T1000 (cell line): Measurements from ENCODE around the gene C19orf25.
A peak's percentile ranks its signal among the peaks of the same experiment; 100 is the strongest.
"Not testable (repeated sequence)": the region's sequence is repeated elsewhere in the genome, so short reads cannot be mapped to it uniquely, and the experiment has no call there.

Experiments
- DNase-seq: peaks from one replicate; lab custom pipeline; 2025; ENCODE audit warnings: mixed read lengths; lab: John Stamatoyannopoulos, UW

Gene C19orf25

GRCh38 chr19:1512671-1513498 is 33.9 kb upstream of the C19orf25 start, which contains the start of gene ADAMTSL5:
Gene ADAMTSL5, minus strand, starts transcription at chr19:1513019. Its CDS starts 2,076 bp downstream, at chr19:1510943.
- DNase-seq: peak; percentile 38

GRCh38 chr19:1511318-1512317 is 32.6 kb upstream of the C19orf25 start:
- no peak for DNase-seq

GRCh38 chr19:1510807-1511206 is 31.8 kb upstream of the C19orf25 start:
- DNase-seq: no peak

GRCh38 chr19:1510442-1510806 is 31.4 kb upstream of the C19orf25 start:
- DNase-seq: no peak

DNA sequence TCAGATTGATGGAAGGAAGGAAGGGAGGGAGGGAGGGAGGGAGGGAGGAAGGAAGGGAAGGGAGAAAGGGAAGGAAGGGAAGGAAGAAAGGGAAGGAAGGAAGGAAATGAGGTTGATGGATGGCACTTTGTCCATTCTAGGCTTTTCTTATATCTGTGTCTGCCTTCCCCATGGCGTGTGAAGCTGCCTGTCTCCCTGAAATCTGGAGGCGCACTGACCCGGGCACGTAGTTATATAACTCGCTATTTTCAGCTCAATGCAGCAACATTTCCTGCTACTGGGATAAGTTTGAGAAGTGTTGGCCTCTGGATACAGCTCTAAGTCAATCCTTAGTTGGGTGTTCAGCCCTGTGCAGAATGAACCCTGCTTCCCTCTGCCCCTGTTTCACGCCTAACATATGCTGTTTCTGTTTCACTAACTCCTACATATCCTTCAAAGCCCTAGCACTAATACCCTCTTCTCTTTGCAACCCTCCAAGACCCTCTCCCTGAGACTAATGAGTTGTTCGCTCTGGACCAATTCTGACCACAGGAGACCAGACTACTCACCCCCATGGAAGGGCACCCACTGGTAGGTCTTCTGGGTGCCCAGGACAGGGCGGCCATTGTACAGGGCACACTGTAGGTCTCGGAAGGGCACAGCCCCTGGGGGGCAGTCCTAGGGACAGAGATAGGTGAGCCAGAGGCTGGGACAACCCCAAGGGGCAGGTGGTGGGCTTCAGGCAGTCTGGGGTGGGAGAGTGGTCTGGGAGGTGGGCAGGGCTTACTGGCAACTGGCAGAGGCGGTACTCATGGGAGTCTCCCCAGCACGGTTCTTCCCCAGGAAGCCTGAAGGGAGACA is 30.8 kb upstream of the C19orf25 start:
- no peak for DNase-seq

DNA sequence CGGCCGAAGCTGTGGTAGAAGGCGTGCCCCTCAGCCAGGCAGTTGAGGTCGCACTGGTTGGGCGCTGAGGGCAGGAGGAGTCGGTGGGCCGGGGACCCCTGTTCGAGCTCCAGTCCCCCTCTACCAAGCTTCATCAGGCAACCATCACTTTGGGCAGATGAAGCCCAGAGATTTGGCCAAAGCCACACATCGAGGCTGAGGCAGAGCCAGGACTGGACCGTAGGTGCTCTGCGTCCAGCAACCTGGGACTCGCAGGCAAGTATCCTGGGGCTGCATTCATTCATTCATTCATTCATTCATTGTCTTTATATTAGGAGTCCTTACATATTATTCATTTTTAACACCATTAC is 29.5 kb upstream of the C19orf25 start:
- no peak for DNase-seq

- DNase-seq: peak; percentile 99
Measured at GRCh38 chr19:1507763-1508506, 28.9 kb upstream of the C19orf25 start.

- no peak for DNase-seq
Measured at GRCh38 chr19:1507192-1507660, 28.2 kb upstream of the C19orf25 start.

DNA sequence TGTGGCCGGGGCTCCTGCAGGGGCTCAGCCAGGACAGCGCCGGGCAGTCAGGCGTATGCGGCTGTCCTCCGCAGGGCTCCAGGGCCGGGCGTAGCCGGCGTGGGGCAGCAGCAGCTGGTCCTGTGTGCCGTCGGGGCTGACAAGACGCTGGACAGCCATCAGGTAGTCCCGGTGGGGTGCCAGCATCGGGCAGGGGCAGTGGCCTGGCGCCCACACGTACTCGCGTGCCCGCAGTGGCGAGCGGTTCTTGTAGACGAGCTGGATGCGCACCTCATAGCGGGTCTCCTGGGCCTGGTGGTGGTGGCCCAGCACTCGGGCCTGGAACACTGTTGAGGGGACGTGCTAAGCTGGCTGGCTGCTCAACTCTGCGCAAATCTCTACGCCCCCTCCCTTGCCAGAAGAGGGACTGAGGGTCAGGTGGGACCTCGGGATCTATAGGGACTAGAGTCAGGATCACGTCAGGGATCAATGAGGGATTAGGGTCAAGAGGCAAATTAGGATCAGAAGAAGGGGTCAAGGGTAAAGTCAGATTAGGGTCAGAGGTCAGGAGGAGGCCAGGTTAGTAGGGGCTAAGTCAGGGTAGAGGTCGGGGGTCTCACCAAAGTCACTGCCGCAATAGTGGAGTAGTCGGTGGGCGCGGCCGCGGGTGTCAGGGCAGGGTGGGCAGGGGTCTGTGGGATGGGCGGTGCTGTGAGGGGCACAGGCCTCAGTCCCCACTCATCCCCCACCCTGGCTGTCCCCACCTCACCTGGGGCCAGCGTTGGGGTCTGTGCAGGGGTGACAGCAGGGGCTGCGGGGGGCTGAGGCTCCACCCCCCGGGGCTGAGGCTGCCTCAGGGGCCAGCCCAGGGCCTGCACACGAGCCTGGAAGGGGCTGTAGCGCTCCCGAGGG is 27.2 kb upstream of the C19orf25 start:
- no peak for DNase-seq

DNA sequence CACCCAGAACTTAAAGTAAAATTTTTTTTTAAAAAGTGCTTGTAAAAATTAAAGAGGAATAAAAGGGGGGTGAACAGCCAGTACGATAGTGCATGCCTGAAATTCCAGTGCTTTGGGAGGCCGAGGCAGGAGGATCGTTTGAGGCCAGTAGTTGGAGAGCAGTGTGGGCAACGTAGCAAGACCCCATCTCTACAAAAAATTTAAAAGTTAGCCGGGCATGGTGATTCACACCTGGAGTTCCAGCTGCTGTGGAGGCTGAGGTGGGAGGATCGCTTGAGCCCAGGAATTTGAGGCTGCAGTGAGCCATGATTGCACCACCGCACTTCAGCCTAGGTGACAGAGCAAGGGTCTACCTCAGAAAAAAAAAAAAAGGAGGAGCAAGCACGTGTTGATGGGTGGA is 26.0 kb upstream of the C19orf25 start:
- no peak for DNase-seq

DNA sequence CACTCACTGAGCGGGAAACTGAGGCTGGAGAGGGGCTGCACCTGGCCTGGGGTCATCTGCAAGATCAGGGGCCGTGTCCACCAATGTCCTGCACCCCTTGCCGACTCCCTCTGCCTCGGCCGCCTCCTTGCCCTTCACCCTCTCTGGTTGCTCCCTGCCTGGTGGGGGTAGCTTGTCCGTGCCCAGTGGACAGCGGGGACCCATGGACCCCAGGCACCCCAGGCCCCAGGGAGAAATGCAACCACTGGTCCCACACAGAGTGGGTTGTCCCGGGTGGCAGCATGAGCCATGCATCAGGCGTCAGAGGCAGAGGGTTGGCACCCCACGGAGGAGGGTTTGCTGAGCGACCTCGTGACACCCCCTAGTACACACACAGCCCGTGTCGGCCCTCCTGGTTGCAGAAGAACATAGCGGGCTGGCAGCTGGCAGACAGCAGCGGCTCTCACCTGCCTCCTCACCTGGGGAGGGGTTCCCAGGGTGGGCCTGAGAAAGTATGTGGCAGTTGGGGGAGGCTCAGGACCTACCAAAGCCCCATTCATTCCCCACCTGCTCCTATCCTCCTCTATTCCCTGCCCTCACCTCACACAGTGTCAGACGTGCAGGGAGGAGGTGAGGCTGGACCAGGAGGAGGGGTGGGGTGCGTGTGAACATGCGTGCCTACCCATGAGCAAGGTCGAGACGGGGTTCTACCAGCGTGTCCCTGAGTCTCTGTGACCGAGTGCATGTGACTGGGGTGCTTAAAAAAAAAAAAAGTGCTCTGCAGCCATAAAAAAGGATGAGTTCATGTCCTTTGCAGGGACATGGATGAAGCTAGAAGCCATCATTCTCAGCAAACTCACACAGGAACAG is 25.1 kb upstream of the C19orf25 start:
- no peak for DNase-seq

GRCh38 chr19:1503089-1503924 is 24.3 kb upstream of the C19orf25 start:
- peak; percentile 25 for DNase-seq

- no peak for DNase-seq
Measured at GRCh38 chr19:1502433-1503088, 23.5 kb upstream of the C19orf25 start.

DNA sequence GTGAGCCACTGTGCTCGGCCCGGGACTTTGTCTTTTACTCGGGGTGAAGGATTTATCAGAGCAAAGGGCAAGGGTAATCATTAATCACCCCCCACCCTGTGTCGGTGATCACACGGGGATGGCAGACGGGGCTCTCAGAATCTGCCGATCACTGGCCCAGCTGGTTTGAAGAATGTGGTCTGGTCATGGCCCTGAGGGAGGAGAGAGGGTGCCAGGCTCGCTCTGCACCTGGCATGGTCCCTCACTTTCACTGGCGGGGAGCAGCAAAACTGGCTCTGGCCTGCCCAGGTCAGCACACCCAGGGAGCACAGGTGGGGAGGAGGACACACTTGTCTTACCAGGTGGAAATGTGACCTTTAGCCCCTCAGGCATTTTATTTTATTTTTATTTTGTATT is 22.2 kb upstream of the C19orf25 start:
- DNase-seq: no peak

GRCh38 chr19:1499231-1499630 is 20.2 kb upstream of the C19orf25 start:
- DNase-seq: not testable (repeated sequence)

DNA sequence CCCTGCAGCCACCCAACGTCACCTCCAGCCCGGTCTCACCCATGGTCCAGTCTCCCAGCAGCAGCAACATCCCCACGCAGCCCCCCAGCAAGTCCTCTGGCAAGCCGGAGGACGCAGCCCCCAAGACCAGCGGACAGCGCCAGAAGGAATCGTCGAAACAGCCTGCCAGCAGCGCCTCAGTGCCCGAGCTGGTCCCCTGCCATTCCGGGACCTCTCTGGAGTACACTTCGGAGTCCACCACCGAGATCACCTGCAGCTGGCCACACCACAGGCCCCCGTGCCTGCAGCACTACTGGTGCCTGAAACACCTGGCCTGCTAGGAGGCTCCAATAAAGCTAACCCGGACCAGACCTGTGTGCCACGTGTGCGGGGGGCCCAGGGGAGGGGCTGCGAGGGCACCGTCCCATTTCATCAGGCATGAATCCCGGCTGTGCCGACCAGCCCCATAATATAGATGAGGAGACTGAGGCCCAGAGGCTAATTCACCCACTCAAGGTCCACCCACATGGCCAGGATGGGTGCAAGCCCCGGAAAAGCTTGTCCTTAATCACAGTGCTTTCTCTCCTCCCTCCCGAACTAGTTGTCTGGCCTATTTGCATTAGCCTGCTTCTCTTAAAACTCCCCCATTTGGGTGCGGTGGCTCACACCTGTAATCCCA is 18.7 kb upstream of the C19orf25 start:
- DNase-seq: no peak
